ENCODE data around the gene SLIT3. TPM values are rescaled to one million over a fixed set of nuclear protein-coding genes. Genes with fewer than 3 reads are reported as not detected.
A peak's percentile ranks its signal among the peaks of the same experiment; 100 is the strongest.

The SLIT3 gene
- total and polyA plus RNA-seq, 2 experiments from 2014 or later, result 0.59 to 0.71 TPM

DNA sequence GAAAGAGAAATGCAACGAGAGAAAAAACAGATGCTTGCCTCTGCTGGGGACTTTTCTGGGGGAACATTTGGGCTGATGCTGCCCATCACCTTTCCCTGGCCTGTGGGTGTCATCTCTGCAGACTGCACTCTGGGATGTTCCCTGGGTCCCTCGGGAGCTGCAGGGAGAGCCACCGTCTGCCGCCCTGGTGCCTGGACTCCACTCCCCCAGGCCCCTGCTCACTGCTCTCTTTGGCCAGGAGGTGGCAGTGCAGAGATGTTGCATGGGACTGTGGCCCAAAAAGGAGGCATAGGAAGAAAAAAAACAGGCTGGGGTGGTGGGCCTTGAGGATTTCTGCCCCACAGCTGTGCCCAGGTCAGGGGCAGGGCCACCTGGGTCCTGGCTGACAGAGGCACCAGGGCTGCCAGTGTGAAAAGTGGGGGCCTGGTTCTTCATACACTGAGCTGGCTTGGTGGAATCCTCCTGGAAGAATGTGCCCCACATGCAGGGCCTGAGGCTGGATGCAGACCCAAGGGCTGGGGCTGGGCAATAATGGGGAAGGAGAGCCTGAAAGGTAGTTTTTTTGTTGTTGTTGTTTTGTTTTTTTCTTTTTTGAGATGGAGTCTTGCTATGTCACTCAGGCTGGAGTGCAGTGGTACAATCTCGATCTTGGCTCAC, 353.6 kb downstream of the SLIT3 start:
- no peak overlapping the region for H3K4me3 Mint-ChIP-seq
- Histone ChIP-seq H3K4me1 (ENCODE audit: insufficient read depth) (peaks cover 7% of the 10 kb centered on the region; the same call in 1 of the 2 replicates), H4K20me1 (replicated peaks; ENCODE audit: insufficient read depth) (peaks cover 4% of the 10 kb centered on the region; the same call in 1 of the 2 replicates), H3K27me3 (ENCODE audit: insufficient read depth) (no peaks in the 10 kb centered on the region), H3K9me2 (ENCODE audit: insufficient read depth) (no peaks in the 10 kb centered on the region), H3K36me3 (ENCODE audit: insufficient read depth) (no peaks in the 10 kb centered on the region), H3K79me2 (replicated peaks; ENCODE audit: insufficient read depth) (no peaks in the 10 kb centered on the region), H3K4me3 (no peak overlapping the region), H3K4me2 (no peak overlapping the region), H3F3A (replicated peaks; ENCODE audit: low read depth) (no peaks in the 10 kb centered on the region), H2AFZ (peak overlapping the region; percentile 85; the same call in 1 of the 2 replicates), H3K27ac (ENCODE audit: low read depth) (no peak overlapping the region)
- H3K36me3 Mint-ChIP-seq (ENCODE audit: low read depth), result no peaks in the 10 kb centered on the region
- peaks cover 18% of the 10 kb centered on the region for H3K4me1 Mint-ChIP-seq
- peak; percentile 86 for DNase-seq (ENCODE audit: low spot score)
- peak; percentile 96 for ATAC-seq
- no peak for TF ChIP-seq POLR2AphosphoS5 (IDR thresholded peaks at IDR 0.05; ENCODE audit: low read depth)
- TF ChIP-seq, protein P1, sequence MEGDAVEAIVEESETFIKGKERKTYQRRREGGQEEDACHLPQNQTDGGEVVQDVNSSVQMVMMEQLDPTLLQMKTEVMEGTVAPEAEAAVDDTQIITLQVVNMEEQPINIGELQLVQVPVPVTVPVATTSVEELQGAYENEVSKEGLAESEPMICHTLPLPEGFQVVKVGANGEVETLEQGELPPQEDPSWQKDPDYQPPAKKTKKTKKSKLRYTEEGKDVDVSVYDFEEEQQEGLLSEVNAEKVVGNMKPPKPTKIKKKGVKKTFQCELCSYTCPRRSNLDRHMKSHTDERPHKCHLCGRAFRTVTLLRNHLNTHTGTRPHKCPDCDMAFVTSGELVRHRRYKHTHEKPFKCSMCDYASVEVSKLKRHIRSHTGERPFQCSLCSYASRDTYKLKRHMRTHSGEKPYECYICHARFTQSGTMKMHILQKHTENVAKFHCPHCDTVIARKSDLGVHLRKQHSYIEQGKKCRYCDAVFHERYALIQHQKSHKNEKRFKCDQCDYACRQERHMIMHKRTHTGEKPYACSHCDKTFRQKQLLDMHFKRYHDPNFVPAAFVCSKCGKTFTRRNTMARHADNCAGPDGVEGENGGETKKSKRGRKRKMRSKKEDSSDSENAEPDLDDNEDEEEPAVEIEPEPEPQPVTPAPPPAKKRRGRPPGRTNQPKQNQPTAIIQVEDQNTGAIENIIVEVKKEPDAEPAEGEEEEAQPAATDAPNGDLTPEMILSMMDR (conservative IDR thresholded peaks at IDR 0.05; ENCODE audit: low read depth in 2 of 2), result peak; percentile 85 to 95
- H3K27me3 Mint-ChIP-seq (ENCODE audit: insufficient read depth, low read depth, poor library complexity), result peaks cover 4% of the 10 kb centered on the region
- no peak overlapping the region for H3K27ac Mint-ChIP-seq
- no peaks in the 10 kb centered on the region for H3K9me3 Mint-ChIP-seq

DNA sequence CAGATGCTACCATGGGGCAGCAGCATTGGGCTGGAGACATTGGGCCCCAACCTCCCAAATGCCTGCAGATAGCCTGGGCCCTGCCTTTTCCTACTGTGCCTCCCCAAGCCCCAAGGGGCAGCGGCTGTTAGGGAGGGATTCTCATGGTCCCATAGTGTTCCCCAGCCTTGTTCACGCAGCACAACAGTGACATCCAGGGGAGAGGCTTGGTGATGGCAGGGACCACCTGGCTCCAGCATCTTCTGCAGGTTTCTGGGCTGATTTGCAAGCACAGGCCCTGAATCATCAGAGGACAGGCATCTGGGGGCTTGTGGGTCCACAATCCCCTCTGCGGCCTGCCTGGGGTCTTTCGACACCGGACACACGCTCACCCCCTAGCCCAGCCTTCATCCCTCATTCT, 354.6 kb downstream of the SLIT3 start:
- H3K4me1 ChIP-seq (ENCODE audit: insufficient read depth), result peaks cover 7% of the 10 kb centered on the region; the same call in 1 of the 2 replicates
- Mint-ChIP-seq H3K4me1 (peaks cover 18% of the 10 kb centered on the region), H3K27ac (no peak overlapping the region), H3K4me3 (no peak overlapping the region), H3K36me3 (ENCODE audit: low read depth) (no peaks in the 10 kb centered on the region), H3K27me3 (ENCODE audit: insufficient read depth, low read depth, poor library complexity) (peaks cover 4% of the 10 kb centered on the region), H3K9me3 (no peaks in the 10 kb centered on the region)
- ATAC-seq (peak; percentile 86), DNase-seq (ENCODE audit: low spot score) (peak; percentile 75)
- 0 out of 2 replicates have a peak, but pooled peaks cover under 1% of the 10 kb centered on the region for H4K20me1 ChIP-seq (replicated peaks; ENCODE audit: insufficient read depth)
- no peak overlapping the region for H3K4me2 ChIP-seq
- no peak overlapping the region for H2AFZ ChIP-seq
- H3K4me3 ChIP-seq, result no peak overlapping the region
- no peaks in the 10 kb centered on the region for H3K36me3 ChIP-seq (ENCODE audit: insufficient read depth)
- no peaks in the 10 kb centered on the region for H3K79me2 ChIP-seq (replicated peaks; ENCODE audit: insufficient read depth)
- no peaks in the 10 kb centered on the region for H3K9me2 ChIP-seq (ENCODE audit: insufficient read depth)
- H3K27me3 ChIP-seq (ENCODE audit: insufficient read depth), result no peaks in the 10 kb centered on the region
- no peak overlapping the region for H3K27ac ChIP-seq (ENCODE audit: low read depth)
- no peaks in the 10 kb centered on the region for H3F3A ChIP-seq (replicated peaks; ENCODE audit: low read depth)
- TF ChIP-seq, protein P1 (conservative IDR thresholded peaks at IDR 0.05; ENCODE audit: low read depth in 2 of 2), result peak; percentile 62 to 94
- TF ChIP-seq CREB1 (CRISPR knock-in tag; IDR thresholded peaks at IDR 0.05; ENCODE audit: low read depth), result no peak
- no peak for TF ChIP-seq ZNF331 (CRISPR knock-in tag; IDR thresholded peaks at IDR 0.05; ENCODE audit: low read depth)
- TF ChIP-seq, protein P2, sequence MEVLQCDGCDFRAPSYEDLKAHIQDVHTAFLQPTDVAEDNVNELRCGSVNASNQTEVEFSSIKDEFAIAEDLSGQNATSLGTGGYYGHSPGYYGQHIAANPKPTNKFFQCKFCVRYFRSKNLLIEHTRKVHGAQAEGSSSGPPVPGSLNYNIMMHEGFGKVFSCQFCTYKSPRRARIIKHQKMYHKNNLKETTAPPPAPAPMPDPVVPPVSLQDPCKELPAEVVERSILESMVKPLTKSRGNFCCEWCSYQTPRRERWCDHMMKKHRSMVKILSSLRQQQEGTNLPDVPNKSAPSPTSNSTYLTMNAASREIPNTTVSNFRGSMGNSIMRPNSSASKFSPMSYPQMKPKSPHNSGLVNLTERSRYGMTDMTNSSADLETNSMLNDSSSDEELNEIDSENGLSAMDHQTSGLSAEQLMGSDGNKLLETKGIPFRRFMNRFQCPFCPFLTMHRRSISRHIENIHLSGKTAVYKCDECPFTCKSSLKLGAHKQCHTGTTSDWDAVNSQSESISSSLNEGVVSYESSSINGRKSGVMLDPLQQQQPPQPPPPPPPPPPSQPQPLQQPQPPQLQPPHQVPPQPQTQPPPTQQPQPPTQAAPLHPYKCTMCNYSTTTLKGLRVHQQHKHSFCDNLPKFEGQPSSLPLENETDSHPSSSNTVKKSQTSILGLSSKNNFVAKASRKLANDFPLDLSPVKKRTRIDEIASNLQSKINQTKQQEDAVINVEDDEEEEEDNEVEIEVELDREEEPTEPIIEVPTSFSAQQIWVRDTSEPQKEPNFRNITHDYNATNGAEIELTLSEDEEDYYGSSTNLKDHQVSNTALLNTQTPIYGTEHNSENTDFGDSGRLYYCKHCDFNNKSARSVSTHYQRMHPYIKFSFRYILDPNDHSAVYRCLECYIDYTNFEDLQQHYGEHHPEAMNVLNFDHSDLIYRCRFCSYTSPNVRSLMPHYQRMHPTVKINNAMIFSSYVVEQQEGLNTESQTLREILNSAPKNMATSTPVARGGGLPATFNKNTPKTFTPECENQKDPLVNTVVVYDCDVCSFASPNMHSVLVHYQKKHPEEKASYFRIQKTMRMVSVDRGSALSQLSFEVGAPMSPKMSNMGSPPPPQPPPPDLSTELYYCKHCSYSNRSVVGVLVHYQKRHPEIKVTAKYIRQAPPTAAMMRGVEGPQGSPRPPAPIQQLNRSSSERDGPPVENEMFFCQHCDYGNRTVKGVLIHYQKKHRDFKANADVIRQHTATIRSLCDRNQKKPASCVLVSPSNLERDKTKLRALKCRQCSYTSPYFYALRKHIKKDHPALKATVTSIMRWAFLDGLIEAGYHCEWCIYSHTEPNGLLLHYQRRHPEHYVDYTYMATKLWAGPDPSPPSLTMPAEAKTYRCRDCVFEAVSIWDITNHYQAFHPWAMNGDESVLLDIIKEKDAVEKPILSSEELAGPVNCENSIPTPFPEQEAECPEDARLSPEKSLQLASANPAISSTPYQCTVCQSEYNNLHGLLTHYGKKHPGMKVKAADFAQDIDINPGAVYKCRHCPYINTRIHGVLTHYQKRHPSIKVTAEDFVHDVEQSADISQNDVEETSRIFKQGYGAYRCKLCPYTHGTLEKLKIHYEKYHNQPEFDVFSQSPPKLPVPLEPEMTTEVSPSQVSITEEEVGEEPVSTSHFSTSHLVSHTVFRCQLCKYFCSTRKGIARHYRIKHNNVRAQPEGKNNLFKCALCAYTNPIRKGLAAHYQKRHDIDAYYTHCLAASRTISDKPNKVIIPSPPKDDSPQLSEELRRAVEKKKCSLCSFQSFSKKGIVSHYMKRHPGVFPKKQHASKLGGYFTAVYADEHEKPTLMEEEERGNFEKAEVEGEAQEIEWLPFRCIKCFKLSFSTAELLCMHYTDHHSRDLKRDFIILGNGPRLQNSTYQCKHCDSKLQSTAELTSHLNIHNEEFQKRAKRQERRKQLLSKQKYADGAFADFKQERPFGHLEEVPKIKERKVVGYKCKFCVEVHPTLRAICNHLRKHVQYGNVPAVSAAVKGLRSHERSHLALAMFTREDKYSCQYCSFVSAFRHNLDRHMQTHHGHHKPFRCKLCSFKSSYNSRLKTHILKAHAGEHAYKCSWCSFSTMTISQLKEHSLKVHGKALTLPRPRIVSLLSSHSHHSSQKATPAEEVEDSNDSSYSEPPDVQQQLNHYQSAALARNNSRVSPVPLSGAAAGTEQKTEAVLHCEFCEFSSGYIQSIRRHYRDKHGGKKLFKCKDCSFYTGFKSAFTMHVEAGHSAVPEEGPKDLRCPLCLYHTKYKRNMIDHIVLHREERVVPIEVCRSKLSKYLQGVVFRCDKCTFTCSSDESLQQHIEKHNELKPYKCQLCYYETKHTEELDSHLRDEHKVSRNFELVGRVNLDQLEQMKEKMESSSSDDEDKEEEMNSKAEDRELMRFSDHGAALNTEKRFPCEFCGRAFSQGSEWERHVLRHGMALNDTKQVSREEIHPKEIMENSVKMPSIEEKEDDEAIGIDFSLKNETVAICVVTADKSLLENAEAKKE (CRISPR knock-in tag; IDR thresholded peaks at IDR 0.05), result no peak
- TF ChIP-seq STAT1 (IDR thresholded peaks at IDR 0.05; ENCODE audit: unreplicated experiment), result no peak
- no peak for TF ChIP-seq POLR2AphosphoS5 (IDR thresholded peaks at IDR 0.05; ENCODE audit: low read depth)
- TF ChIP-seq EZH2phosphoT487 (IDR thresholded peaks at IDR 0.05; ENCODE audit: unreplicated experiment), result no peak

Measured in GM23338 (cell line).